AG04449 (cell line): ENCODE measurements around the gene ADAMTSL2.

Experiments
- CTCF ChIA-PET: fragments of 350-600 bp; formaldehyde crosslinking; extraction: SDS; loops from one replicate; lab custom pipeline; 2021; ENCODE audit warnings: antibody characterized with exemption; lab: Yijun Ruan, JAX
- POLR2A ChIA-PET: fragments of 400-600, 350-600 bp; formaldehyde crosslinking; extraction: SDS; loops from one replicate; lab custom pipeline; 2020; ENCODE audit warnings: antibody characterized with exemption, inconsistent platforms; lab: Yijun Ruan, JAX
- DNase-seq: peaks from one replicate; pipeline ENCODE4 v3.0.0-alpha.2; 2010; ENCODE audit warnings: low read depth, low spot score
- H3K4me3 ChIP-seq: 2 replicates; pipeline ENCODE4 v1.5.1; 2011; ENCODE audit warnings: low read depth, mild to moderate bottlenecking, control low read depth, low read length
- CTCF ChIP-seq: IDR thresholded peaks from one replicate; pipeline ENCODE4 v1.5.1; 2011; ENCODE audit warnings: mild to moderate bottlenecking, moderate library complexity, low read length, control low read depth, inconsistent platforms; ENCODE audit not compliant: insufficient read depth; ENCODE audit errors: missing control alignments

ADAMTSL2 gene

GRCh38 chr9:133552236-133552635 is 17.7 kb downstream of the ADAMTSL2 start:
- H3K4me3 ChIP-seq: no peak overlapping the region
- ChIA-PET CTCF (no interaction called here), POLR2A (no interaction called here)
- no peak for TF ChIP-seq CTCF
- no peak for DNase-seq

DNA sequence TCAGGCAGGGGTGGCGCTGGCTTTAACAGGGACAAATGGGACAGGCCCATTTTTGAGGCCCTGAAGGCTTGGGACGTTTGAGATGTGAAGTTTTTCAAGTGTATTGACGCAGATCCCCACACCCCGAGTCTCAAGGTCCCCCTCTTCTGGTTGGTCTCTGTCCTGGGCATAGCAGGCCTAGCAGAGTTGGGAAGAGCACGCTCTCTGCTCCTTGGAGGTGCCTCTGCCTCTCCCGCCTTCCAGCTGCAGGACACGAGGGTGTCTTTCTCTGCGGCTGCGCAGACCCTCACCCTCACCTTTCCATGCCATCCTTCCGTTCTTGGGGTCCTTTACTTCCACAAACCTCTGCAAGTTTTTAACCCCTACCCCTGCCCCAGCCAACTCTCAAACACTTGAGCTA is 18.6 kb downstream of the ADAMTSL2 start:
- CTCF ChIA-PET: interaction anchor here (1.0 kb wide), 1 partner anchor 9 kb away, joined by 3 read pairs; no protein-coding TSS in a partner anchor
- POLR2A ChIA-PET: no interaction called here
- no peak for DNase-seq
- TF ChIP-seq CTCF: no peak
- no peak overlapping the region for H3K4me3 ChIP-seq

DNA sequence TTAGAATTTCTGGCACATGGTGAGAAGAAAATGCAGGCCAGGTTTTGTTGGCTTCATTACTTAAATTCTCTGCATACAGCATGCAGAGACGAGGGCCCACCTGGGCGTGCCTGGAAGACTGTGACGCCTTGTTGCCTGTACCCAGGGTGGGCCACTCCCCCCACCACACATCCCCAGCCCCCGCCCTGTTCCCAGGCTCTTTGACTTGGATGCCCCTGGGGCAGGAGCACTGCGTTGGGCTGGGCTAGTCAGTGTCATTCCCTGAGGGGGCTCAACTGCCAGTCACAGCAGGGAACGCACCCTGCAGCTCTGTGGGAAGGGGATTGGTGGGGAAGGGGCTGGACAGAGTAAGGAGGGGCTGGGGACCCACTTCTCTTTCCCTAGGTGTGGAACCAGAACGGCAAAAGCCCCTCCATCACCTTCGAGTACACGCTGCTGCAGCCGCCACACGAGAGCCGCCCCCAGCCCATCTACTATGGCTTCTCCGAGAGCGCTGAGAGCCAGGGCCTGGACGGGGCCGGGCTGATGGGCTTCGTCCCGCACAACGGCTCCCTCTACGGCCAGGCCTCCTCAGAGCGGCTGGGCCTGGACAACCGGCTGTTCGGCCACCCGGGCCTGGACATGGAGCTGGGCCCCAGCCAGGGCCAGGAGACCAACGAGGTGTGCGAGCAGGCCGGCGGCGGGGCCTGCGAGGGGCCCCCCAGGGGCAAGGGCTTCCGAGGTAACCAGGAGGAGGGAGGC is 19.6 kb downstream of the ADAMTSL2 start:
- no peak overlapping the region for H3K4me3 ChIP-seq
- POLR2A ChIA-PET: no interaction called here
- no peak for DNase-seq
- CTCF ChIA-PET: interaction anchor here (1.0 kb wide), 1 partner anchor 10 kb away, joined by 3 read pairs; no protein-coding TSS in a partner anchor
- no peak for TF ChIP-seq CTCF

GRCh38 chr9:133554729-133555128 is 20.2 kb downstream of the ADAMTSL2 start:
- no peak for DNase-seq
- TF ChIP-seq CTCF: no peak
- CTCF ChIA-PET: no interaction called here
- POLR2A ChIA-PET: no interaction called here
- no peak overlapping the region for H3K4me3 ChIP-seq

DNA sequence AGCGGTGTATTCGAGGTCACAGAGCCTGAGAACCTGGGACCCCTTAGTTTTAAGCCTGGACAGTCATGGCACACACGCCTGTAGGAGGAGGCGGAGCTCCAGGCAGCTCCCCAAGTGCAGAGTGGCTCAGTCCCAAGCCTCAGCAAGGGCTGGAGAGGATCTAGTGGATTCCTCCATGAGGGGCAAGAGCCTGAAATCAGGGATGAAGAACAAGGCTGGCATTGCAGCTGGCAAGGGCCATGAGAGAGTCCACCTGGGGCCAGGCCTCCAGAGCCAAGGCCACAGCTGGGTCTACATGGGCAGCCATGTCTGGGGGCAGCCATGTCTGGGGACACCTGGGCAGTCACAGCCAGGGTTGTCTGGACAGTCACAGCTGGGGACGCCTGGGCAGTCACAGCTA is 21.9 kb downstream of the ADAMTSL2 start:
- no peak for DNase-seq

More for the DNA sequence above, 21.9 kb downstream of the ADAMTSL2 start:
- no peak overlapping the region for H3K4me3 ChIP-seq
- ChIA-PET POLR2A (no interaction called here), CTCF (no interaction called here)
- no peak for TF ChIP-seq CTCF
